ENCODE results near the gene MRC2.

The MRC2 gene

GRCh38 chr17:62637809-62638208 lies 10.3 kb downstream of the MRC2 start:
- no peak for DNase-seq (ENCODE audit: low read depth, low spot score)

GRCh38 chr17:62641153-62641552 lies 13.7 kb downstream of the MRC2 start:
- DNase-seq (ENCODE audit: low read depth, low spot score) = no peak

GRCh38 chr17:62641951-62642350 lies 14.5 kb downstream of the MRC2 start:
- DNase-seq (ENCODE audit: low read depth, low spot score) = no peak

- DNase-seq (ENCODE audit: low read depth, low spot score) = no peak
These were observed 16.0 kb downstream of the MRC2 start for GRCh38 chr17:62643496-62643895.

GRCh38 chr17:62644487-62645173 lies 17.2 kb downstream of the MRC2 start:
- no peak for DNase-seq (ENCODE audit: low read depth, low spot score)

- DNase-seq (ENCODE audit: low read depth, low spot score) = no peak
These were observed 20.9 kb downstream of the MRC2 start for GRCh38 chr17:62648251-62648955.

GRCh38 chr17:62648956-62649294 lies 21.5 kb downstream of the MRC2 start:
- DNase-seq (ENCODE audit: low read depth, low spot score) = no peak

- no peak for DNase-seq (ENCODE audit: low read depth, low spot score)
These were observed 22.1 kb downstream of the MRC2 start for GRCh38 chr17:62649570-62649969.

GRCh38 chr17:62650587-62650986 lies 23.1 kb downstream of the MRC2 start:
- DNase-seq (ENCODE audit: low read depth, low spot score) = no peak

GRCh38 chr17:62652251-62653001 lies 25.0 kb downstream of the MRC2 start:
- DNase-seq (ENCODE audit: low read depth, low spot score) = no peak

GRCh38 chr17:62653002-62653825 lies 25.7 kb downstream of the MRC2 start:
- no peak for DNase-seq (ENCODE audit: low read depth, low spot score)

- DNase-seq (ENCODE audit: low read depth, low spot score) = no peak
These were observed 26.6 kb downstream of the MRC2 start for GRCh38 chr17:62653826-62654761.

- no peak for DNase-seq (ENCODE audit: low read depth, low spot score)
These were observed 28.2 kb downstream of the MRC2 start for GRCh38 chr17:62655656-62656055.

GRCh38 chr17:62656446-62656845 lies 29.0 kb downstream of the MRC2 start:
- DNase-seq (ENCODE audit: low read depth, low spot score) = no peak

- no peak for DNase-seq (ENCODE audit: low read depth, low spot score)
These were observed 29.7 kb downstream of the MRC2 start for GRCh38 chr17:62657145-62657665.

GRCh38 chr17:62657690-62658089 lies 30.2 kb downstream of the MRC2 start:
- DNase-seq (ENCODE audit: low read depth, low spot score) = no peak

GRCh38 chr17:62658136-62658920 lies 30.9 kb downstream of the MRC2 start:
- no peak for DNase-seq (ENCODE audit: low read depth, low spot score)

- DNase-seq (ENCODE audit: low read depth, low spot score) = no peak
These were observed 33.2 kb downstream of the MRC2 start for GRCh38 chr17:62660629-62661118.

- no peak for DNase-seq (ENCODE audit: low read depth, low spot score)
These were observed 33.9 kb downstream of the MRC2 start for GRCh38 chr17:62661337-62661736.

GRCh38 chr17:62662855-62663254 lies 35.4 kb downstream of the MRC2 start:
- no peak for DNase-seq (ENCODE audit: low read depth, low spot score)

Measured in brain pericyte (primary cell).